Measurements from ENCODE around the gene TOP3A. TPM values are rescaled to one million over a fixed set of nuclear protein-coding genes. Genes with fewer than 3 reads are reported as not detected.

Gene TOP3A
- polyA plus RNA-seq, 1 experiment = 11.9 TPM

DNA sequence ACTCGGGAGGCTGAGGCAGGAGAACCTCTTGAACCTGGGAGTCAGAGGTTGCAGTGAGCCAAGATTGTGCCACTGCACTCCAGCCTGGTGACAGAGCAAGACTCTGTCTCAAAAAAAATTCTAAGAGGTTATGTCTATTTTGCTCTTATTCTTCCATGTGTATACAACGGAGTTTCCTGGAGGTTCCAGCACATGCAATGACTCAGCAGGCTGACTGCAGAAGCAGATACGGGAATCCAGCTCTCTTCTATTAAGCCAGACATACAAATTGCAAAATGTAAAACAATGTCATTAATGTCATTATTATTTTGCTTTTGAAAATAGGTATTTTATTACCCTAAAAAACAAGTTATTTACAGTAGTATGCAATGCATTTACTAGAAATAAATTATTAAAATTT is 35.9 kb downstream of the TOP3A start:
- CTCF ChIA-PET = no interaction called here
- TF ChIP-seq, protein P1, sequence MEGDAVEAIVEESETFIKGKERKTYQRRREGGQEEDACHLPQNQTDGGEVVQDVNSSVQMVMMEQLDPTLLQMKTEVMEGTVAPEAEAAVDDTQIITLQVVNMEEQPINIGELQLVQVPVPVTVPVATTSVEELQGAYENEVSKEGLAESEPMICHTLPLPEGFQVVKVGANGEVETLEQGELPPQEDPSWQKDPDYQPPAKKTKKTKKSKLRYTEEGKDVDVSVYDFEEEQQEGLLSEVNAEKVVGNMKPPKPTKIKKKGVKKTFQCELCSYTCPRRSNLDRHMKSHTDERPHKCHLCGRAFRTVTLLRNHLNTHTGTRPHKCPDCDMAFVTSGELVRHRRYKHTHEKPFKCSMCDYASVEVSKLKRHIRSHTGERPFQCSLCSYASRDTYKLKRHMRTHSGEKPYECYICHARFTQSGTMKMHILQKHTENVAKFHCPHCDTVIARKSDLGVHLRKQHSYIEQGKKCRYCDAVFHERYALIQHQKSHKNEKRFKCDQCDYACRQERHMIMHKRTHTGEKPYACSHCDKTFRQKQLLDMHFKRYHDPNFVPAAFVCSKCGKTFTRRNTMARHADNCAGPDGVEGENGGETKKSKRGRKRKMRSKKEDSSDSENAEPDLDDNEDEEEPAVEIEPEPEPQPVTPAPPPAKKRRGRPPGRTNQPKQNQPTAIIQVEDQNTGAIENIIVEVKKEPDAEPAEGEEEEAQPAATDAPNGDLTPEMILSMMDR (IDR thresholded peaks at IDR 0.05; ENCODE audit: low read depth, low read length) = no peak
- H3K27me3 ChIP-seq (ENCODE audit: control insufficient read depth, insufficient read depth, low read length) = no peaks in the 10 kb centered on the region
- POLR2A ChIA-PET = interaction anchor here (0.9 kb wide), 1 partner anchor 26 kb away, joined by 3 read pairs; no protein-coding TSS in a partner anchor
- H3K27ac ChIP-seq (ENCODE audit: low read depth, low read length) = peak overlapping the region; percentile 39
- DNase-seq (ENCODE audit: low read depth, low spot score) = peak; percentile 42
- H3K4me3 ChIP-seq (ENCODE audit: low read depth, low read length) = no peak overlapping the region
- no peaks in the 10 kb centered on the region for H3K9me3 ChIP-seq (ENCODE audit: control insufficient read depth, insufficient read depth, low read length)

DNA sequence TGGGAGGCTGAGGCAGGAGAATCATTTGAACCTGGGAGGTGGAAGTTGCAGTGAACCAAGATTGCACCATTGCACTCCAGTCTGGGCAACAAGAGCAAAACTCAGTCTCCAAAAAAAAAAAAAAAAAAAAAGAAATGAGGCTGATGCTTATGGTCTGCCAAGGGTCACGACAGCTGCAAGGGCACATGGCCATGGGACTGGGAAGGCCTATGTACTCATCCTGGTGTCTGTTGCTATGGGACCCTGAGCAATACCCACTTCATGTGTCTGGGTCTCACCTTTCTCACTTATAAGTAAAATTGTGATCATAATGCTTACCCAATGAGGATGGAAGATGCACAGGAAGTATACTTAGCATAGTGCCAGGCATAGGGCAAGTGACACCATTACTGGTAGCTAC is 37.7 kb downstream of the TOP3A start:
- no peak overlapping the region for H3K4me3 ChIP-seq (ENCODE audit: low read depth, low read length)
- H3K27me3 ChIP-seq (ENCODE audit: control insufficient read depth, insufficient read depth, low read length) = no peaks in the 10 kb centered on the region
- ChIA-PET CTCF (interaction anchor here (0.7 to 1.2 kb wide), 2 partner anchors 30 to 1174 kb away, joined by 3 read pairs; no protein-coding TSS in a partner anchor), POLR2A (no interaction called here)
- no peaks in the 10 kb centered on the region for H3K9me3 ChIP-seq (ENCODE audit: control insufficient read depth, insufficient read depth, low read length)
- TF ChIP-seq, protein P1 (IDR thresholded peaks at IDR 0.05; ENCODE audit: low read depth, low read length) = no peak
- no peak for DNase-seq (ENCODE audit: low read depth, low spot score)
- H3K27ac ChIP-seq (ENCODE audit: low read depth, low read length) = no peak overlapping the region

DNA sequence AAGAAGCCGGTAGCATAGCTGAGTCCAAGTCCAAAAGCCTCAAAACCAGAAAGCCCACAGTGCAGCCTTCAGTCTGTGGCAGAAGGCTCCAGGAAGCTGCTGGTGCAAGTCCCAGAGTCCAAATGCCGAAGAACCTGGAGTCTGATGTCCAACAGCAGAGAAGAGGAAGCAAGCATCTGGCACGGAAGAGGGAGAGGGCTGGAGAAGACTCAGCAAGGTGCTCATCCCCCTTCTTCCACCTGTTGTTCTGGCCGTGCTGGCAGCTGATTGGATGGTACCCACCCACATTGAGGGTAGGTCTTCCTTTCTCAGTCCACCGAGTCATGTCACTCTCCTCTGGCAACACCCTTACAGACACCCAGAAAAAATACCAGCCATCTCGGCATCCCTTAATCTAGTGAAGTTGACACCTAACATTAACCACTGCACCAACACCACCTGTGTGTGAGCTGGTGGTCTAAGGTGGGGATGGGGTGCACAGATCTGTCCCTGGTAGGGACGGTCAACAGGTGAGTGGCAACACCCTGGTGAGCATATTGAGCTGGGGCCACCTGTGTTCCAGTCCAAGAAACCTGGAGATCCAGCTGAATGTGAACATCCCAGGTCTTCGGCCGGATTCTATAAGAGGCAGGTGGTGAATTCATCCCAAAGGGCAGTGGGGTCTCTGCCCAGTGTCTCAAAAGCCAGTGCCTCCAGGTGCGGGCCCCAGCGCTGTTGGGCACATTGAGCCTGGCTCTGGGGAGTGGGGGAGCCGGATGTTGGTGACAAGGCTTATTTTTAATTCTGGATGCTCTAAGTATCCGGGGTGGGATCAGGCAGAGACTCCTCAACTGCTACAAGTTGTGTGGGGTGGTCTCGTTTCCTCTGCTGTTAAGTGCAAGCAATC is 44.5 kb downstream of the TOP3A start:
- no peak overlapping the region for H3K4me3 ChIP-seq (ENCODE audit: low read depth, low read length)
- H3K27me3 ChIP-seq (ENCODE audit: control insufficient read depth, insufficient read depth, low read length) = no peaks in the 10 kb centered on the region
- H3K27ac ChIP-seq (ENCODE audit: low read depth, low read length) = no peak overlapping the region
- TF ChIP-seq, protein P1 (IDR thresholded peaks at IDR 0.05; ENCODE audit: low read depth, low read length) = no peak
- no peak for DNase-seq (ENCODE audit: low read depth, low spot score)
- no peaks in the 10 kb centered on the region for H3K9me3 ChIP-seq (ENCODE audit: control insufficient read depth, insufficient read depth, low read length)
- ChIA-PET CTCF (no interaction called here), POLR2A (no interaction called here)

DNA sequence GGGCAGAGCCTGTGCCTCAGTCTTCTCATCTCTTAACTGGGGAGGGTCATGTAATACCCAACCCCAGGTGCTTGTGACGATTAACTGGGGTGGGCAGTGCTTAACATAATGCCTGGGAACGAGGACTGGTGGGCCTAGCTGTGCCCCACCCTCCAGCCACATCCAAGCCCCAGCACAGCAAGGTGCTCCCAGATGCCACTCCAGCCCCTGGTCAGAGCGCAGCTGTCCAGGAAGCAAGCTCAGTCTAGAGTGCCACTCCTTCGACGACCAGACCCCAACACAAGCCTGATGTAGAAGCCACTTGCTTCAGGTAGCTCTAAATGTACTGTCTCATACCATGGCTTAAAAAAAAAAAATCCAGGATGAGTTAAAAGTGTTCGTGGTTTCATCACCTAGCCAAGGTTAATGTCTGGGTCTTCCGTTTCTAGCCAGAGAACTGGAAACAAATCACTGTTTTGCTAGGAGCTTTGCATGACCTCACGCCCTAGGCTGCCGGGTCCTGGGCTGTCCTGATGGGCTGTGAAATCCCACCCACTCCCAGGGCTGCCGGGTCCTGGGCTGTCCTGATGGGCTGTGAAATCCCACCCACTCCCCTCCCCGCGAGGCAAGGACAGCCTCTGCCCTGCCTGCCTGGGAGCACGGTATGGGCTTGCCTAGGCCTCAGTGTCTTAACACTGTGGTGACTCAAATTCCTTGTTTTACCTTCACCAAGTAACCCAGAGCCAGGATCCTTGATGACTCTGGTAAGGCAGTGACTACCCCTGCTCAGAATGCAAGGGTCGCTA is 46.7 kb downstream of the TOP3A start:
- TF ChIP-seq, protein P1 (IDR thresholded peaks at IDR 0.05; ENCODE audit: low read depth, low read length) = no peak
- ChIA-PET POLR2A (no interaction called here), CTCF (no interaction called here)
- Histone ChIP-seq H3K27me3 (ENCODE audit: control insufficient read depth, insufficient read depth, low read length) (no peaks in the 10 kb centered on the region), H3K9me3 (ENCODE audit: control insufficient read depth, insufficient read depth, low read length) (no peaks in the 10 kb centered on the region; the same call in 1 of the 2 replicates), H3K4me3 (ENCODE audit: low read depth, low read length) (no peak overlapping the region), H3K27ac (ENCODE audit: low read depth, low read length) (peak overlapping the region; percentile 34)
- DNase-seq (ENCODE audit: low read depth, low spot score) = no peak

All from AG04450 (cell line).